Gastrocnemius medialis (tissue), 4 donors: ENCODE data around the gene SHC3.

Experiments
- POLR2A ChIP-seq, 2 donors: fragments of 450-650 bp; IDR thresholded peaks; one replicate each; pipeline ENCODE4 v1.6.1; 2017; ENCODE audit warnings: antibody characterized with exemption in 2 of 2, mild to moderate bottlenecking in 2 of 2, moderate library complexity in 2 of 2
- TF ChIP-seq, protein P1 (sequence below), 5 experiments: fragments of 450-650 bp in 3 of 5; fragments of 200-600 bp in 2 of 5; sonication (generic) in 2 of 5; IDR thresholded peaks in 4 of 5; conservative IDR thresholded peaks in 1 of 5; 1 replicate in 4 of 5; 2 replicates in 1 of 5; pipeline ENCODE4 v1.5.1; 2016 to 2019; ENCODE audit warnings: antibody characterized with exemption in 5 of 5, mild to moderate bottlenecking in 3 of 5, moderate library complexity in 3 of 5

DNA sequence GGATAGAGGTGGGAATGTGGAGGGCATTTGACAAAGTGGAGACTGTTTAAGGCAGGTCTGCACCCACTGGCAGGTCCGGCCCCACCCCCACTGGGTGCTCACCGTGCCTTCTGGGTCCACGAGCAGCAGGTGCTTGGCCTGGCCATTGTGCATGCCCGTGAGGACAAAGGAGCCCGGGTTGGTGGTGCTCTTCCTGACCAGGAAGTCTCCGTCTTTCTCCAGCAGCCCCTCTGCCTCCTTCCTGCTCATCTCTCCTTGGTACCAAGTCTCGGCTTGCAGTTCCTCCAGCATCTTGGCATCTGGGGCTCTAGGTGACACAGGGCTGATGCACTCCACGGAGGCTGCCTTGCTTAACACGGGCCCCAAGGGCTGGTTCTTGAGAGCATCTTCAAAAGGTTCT lies 140.7 kb downstream of the SHC3 start:
- TF ChIP-seq, protein P1, sequence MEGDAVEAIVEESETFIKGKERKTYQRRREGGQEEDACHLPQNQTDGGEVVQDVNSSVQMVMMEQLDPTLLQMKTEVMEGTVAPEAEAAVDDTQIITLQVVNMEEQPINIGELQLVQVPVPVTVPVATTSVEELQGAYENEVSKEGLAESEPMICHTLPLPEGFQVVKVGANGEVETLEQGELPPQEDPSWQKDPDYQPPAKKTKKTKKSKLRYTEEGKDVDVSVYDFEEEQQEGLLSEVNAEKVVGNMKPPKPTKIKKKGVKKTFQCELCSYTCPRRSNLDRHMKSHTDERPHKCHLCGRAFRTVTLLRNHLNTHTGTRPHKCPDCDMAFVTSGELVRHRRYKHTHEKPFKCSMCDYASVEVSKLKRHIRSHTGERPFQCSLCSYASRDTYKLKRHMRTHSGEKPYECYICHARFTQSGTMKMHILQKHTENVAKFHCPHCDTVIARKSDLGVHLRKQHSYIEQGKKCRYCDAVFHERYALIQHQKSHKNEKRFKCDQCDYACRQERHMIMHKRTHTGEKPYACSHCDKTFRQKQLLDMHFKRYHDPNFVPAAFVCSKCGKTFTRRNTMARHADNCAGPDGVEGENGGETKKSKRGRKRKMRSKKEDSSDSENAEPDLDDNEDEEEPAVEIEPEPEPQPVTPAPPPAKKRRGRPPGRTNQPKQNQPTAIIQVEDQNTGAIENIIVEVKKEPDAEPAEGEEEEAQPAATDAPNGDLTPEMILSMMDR (IDR thresholded peaks at IDR 0.05 in 4 of 5, conservative IDR thresholded peaks at IDR 0.05 in 1 of 5), result no peak
- no peak for TF ChIP-seq POLR2A (IDR thresholded peaks at IDR 0.05)
